ENCODE measurements around the gene STK32A. TPM values are rescaled to one million over a fixed set of nuclear protein-coding genes. Genes with fewer than 3 reads are reported as not detected.

Gene STK32A
- total RNA-seq, 1 experiment from 2014 or later = 1.3 TPM

GRCh38 chr5:147384346-147385193 lies 149.7 kb downstream of the STK32A start:
- Histone ChIP-seq H3K4me1 (ENCODE audit: insufficient read depth, low read length) (peaks cover 9% of the 10 kb centered on the region; the same call in 1 of the 2 replicates), H4K8ac (replicated peaks; ENCODE audit: insufficient read length, low read depth, low read length) (no peak overlapping the region), H3K79me2 (ENCODE audit: insufficient read depth, low read length) (no peaks in the 10 kb centered on the region), H3K27me3 (ENCODE audit: insufficient read depth, low read length) (no peaks in the 10 kb centered on the region), H3K27ac (ENCODE audit: insufficient read length, low read depth, low read length) (no peak overlapping the region), H3K4me2 (ENCODE audit: insufficient read depth, insufficient read length, low read length) (no peak overlapping the region), H3K9ac (ENCODE audit: extremely low read depth, insufficient read length, low read length) (no peak overlapping the region), H2AFZ (ENCODE audit: low read length) (no peak overlapping the region), H2BK15ac (ENCODE audit: low read depth, low read length) (no peak overlapping the region), H2AK5ac (ENCODE audit: insufficient read length, low read length) (no peak overlapping the region), H3K18ac (ENCODE audit: insufficient read length, low read depth, low read length) (no peak overlapping the region), H2BK20ac (ENCODE audit: low read depth, low read length, poor library complexity, severe bottlenecking) (no peak overlapping the region), H4K5ac (ENCODE audit: insufficient read length, low read depth, low read length) (no peak overlapping the region), H4K20me1 (ENCODE audit: control insufficient read depth, insufficient read depth, insufficient read length) (no peaks in the 10 kb centered on the region), H3K56ac (ENCODE audit: insufficient read length, low read depth, low read length) (no peak overlapping the region), H3K23ac (ENCODE audit: insufficient read length, low read depth, low read length) (no peak overlapping the region), H2BK5ac (ENCODE audit: insufficient read length, low read length) (no peak overlapping the region), H2BK120ac (ENCODE audit: low read depth, low read length, poor library complexity, severe bottlenecking) (no peak overlapping the region), H3K4ac (ENCODE audit: low read depth, low read length) (no peak overlapping the region), H3K23me2 (ENCODE audit: insufficient read length, low read depth, low read length, poor library complexity, severe bottlenecking) (no peaks in the 10 kb centered on the region), H3K79me1 (ENCODE audit: insufficient read depth, low read depth, low read length, poor library complexity, severe bottlenecking) (no peaks in the 10 kb centered on the region), H3K14ac (ENCODE audit: insufficient read depth, low read length) (no peak overlapping the region), H3K9me3 (ENCODE audit: control insufficient read depth, low read depth, low read length) (no peaks in the 10 kb centered on the region), H3T11ph (ENCODE audit: low read length) (no peak overlapping the region), H4K91ac (ENCODE audit: insufficient read length, low read depth, low read length) (no peak overlapping the region), H2BK12ac (ENCODE audit: insufficient read length, low read depth, low read length) (no peak overlapping the region)
- peaks cover 40 to 44% of the 10 kb centered on the region in 2 experiments for H3K4me1 Mint-ChIP-seq
- no peak overlapping the region for H3K27ac Mint-ChIP-seq
- whole genome bisulfite sequencing (ENCODE audit: extremely low coverage, insufficient read length, low lambda C conversion rate) = no CpG with 5 or more reads among the region's 6 CpGs
- DNase-seq = no peak
- no peak for TF ChIP-seq CTCF (conservative IDR thresholded peaks at IDR 0.05)
- no peak overlapping the region for H3K4me3 Mint-ChIP-seq
- peaks cover 2 to 29% (median 9%) of the 10 kb centered on the region in 3 experiments; a peak in 6 of 7 replicates for H3K36me3 Mint-ChIP-seq (ENCODE audit: insufficient read depth in 1 of 3, low read depth in 3 of 3)
- no peaks in the 10 kb centered on the region; the same call in 1 of the 2 replicates for H3K27me3 Mint-ChIP-seq (ENCODE audit: low read depth)
- H3K9me3 Mint-ChIP-seq = peaks cover 13 to 16% of the 10 kb centered on the region in 2 experiments

All from H9 (cell line).